Vagina (tissue), 2 donors: Measurements from ENCODE around the gene COQ5. TPM values are rescaled to one million over a fixed set of nuclear protein-coding genes. Genes with fewer than 3 reads are reported as not detected.

Source experiments
- DNase-seq, 2 donors: peaks; one replicate each; pipeline ENCODE4 v3.0.0-alpha.2; 2017; ENCODE audit errors: extremely low spot score in 2 of 2
- H3K27ac ChIP-seq: fragments of 200-600 bp; sonication (generic); one replicate; pipeline ENCODE4 v1.5.1; 2019
- H3K27me3 ChIP-seq: fragments of 200-600 bp; sonication (generic); one replicate; pipeline ENCODE4 v1.5.1; 2019
- H3K36me3 ChIP-seq, 2 donors: fragments of 200-600 bp; sonication (generic); one replicate each; pipeline ENCODE4 v1.5.1; 2017 to 2019
- H3K4me1 ChIP-seq: fragments of 200-600 bp; sonication (generic); one replicate; pipeline ENCODE4 v1.5.1; 2019
- H3K4me3 ChIP-seq, 2 donors: fragments of 200-600 bp; sonication (generic); 1 replicate in 1 of 2; 2 replicates in 1 of 2; pipeline ENCODE4 v1.5.1; 2016 to 2019
- H3K9me3 ChIP-seq: fragments of 200-600 bp; sonication (generic); one replicate; pipeline ENCODE4 v1.5.1; 2019
- POLR2A ChIP-seq, 2 donors: fragments of 450-650 bp; IDR thresholded peaks; one replicate each; pipeline ENCODE4 v1.6.1; 2017; ENCODE audit warnings: antibody characterized with exemption in 2 of 2, mild to moderate bottlenecking in 2 of 2, moderate library complexity in 2 of 2
- POLR2AphosphoS5 ChIP-seq, 2 donors: sonication (generic); formaldehyde crosslinking; IDR thresholded peaks; one replicate each; pipeline ENCODE4 v1.9.0; 2017; ENCODE audit warnings: antibody characterized with exemption in 2 of 2, mild to moderate bottlenecking in 2 of 2, low read depth in 1 of 2; ENCODE audit not compliant: insufficient read depth in 1 of 2
- intact Hi-C: fragments of 100-400 bp; cut with DNase I; formaldehyde crosslinking; loops from one replicate; pipeline ENCODE4 v1.15.1; 2023
- total RNA-seq: library from RNA; depleted of rRNA; stranded (reverse); fragments of >200 nt; gene quantifications from one replicate; pipeline ENCODE4 v1.2.3, GENCODE V29; 2016
- TF ChIP-seq, protein P1 (sequence below), 3 experiments: fragments of 450-650 bp in 2 of 3; fragments of 200-600 bp in 1 of 3; sonication (generic) in 1 of 3; IDR thresholded peaks; one replicate each; pipeline ENCODE4 v1.5.1; 2017 to 2019; ENCODE audit warnings: antibody characterized with exemption in 3 of 3, mild to moderate bottlenecking in 2 of 3, moderate library complexity in 2 of 3

The COQ5 gene
- total RNA-seq, 1 donor from 2014 or later, result 18.4 TPM

DNA sequence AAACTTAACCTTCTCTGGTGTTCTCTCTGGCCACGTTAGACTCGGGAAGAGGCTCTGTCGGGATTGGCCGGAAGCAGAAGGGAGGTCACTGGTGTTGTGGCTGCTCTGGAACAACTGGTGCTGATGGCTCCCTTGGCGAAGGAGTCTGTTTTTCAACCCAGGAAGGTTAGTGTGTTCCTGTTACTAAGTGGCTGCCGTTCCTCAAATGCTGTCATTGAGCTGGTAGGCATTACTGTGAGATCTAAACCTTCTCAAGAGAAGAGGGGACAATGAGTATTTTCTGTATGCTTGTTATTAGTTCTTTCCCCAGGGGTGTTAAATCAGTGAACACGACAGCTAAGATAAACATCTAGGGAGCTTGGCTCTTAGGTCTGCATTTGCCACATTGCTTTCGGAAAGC lies 33.9 kb upstream of the COQ5 start:
- no peak for DNase-seq
- no peaks in the 10 kb centered on the region for H3K27me3 ChIP-seq
- TF ChIP-seq POLR2A (IDR thresholded peaks at IDR 0.05), result no peak
- TF ChIP-seq, protein P1, sequence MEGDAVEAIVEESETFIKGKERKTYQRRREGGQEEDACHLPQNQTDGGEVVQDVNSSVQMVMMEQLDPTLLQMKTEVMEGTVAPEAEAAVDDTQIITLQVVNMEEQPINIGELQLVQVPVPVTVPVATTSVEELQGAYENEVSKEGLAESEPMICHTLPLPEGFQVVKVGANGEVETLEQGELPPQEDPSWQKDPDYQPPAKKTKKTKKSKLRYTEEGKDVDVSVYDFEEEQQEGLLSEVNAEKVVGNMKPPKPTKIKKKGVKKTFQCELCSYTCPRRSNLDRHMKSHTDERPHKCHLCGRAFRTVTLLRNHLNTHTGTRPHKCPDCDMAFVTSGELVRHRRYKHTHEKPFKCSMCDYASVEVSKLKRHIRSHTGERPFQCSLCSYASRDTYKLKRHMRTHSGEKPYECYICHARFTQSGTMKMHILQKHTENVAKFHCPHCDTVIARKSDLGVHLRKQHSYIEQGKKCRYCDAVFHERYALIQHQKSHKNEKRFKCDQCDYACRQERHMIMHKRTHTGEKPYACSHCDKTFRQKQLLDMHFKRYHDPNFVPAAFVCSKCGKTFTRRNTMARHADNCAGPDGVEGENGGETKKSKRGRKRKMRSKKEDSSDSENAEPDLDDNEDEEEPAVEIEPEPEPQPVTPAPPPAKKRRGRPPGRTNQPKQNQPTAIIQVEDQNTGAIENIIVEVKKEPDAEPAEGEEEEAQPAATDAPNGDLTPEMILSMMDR (IDR thresholded peaks at IDR 0.05), result no peak
- no peak for TF ChIP-seq POLR2AphosphoS5 (IDR thresholded peaks at IDR 0.05; ENCODE audit: insufficient read depth in 1 of 2, low read depth in 1 of 2)
- no peak overlapping the region for H3K4me3 ChIP-seq
- H3K9me3 ChIP-seq, result no peaks in the 10 kb centered on the region
- H3K4me1 ChIP-seq, result no peaks in the 10 kb centered on the region
- no peak overlapping the region for H3K27ac ChIP-seq
- H3K36me3 ChIP-seq, result peaks cover 9 to 85% of the 10 kb centered on the region in 2 donors
- intact Hi-C loops, result no loop called here

DNA sequence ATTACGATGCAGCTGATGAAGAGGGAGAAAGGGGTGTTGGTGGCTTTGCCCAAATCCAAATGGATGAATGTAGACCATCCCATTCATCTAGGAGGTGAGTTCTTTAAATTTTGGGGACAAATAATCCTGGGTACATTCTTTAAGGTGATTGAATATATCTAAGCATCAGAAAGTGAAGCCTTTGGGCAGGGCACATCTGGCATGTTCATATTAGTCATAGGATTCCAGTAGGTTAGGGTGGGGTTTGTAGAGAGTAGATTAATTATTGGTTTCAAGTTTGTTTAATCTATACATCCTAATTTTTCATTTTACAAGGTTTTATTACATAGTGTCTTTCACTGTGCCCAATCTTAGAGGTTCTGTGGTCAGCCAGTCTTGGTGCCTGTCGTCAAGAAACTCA lies 28.6 kb upstream of the COQ5 start:
- H3K27me3 ChIP-seq, result no peaks in the 10 kb centered on the region
- H3K9me3 ChIP-seq, result no peaks in the 10 kb centered on the region
- peaks cover 4 to 85% of the 10 kb centered on the region in 2 donors for H3K36me3 ChIP-seq
- TF ChIP-seq POLR2A (IDR thresholded peaks at IDR 0.05), result no peak
- TF ChIP-seq POLR2AphosphoS5 (IDR thresholded peaks at IDR 0.05; ENCODE audit: insufficient read depth in 1 of 2, low read depth in 1 of 2), result no peak
- TF ChIP-seq, protein P1 (IDR thresholded peaks at IDR 0.05), result no peak
- H3K4me3 ChIP-seq, result no peak overlapping the region
- H3K27ac ChIP-seq, result no peak overlapping the region
- DNase-seq, result no peak
- peaks cover 2% of the 10 kb centered on the region for H3K4me1 ChIP-seq
- intact Hi-C loops, result no loop called here

DNA sequence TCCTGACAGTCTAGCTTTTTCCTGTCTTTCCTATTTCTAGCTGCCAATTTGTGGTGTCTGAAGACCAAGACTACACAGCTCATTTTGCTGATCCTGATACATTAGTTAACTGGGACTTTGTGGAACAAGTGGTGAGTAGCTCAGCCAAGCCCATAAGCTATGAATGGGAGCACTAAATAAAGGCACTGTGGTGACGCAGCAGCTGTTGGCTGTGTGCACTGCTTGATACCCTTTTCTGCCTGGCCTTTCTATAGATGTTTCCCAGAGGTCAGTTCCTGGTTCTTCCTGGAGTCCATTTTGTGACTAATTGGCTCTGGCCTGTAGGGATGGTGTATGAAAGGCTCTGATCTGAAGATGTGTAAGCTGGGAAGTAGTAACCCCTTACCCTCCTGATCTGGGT lies 25.7 kb upstream of the COQ5 start:
- H3K4me3 ChIP-seq, result no peak overlapping the region
- DNase-seq, result no peak
- H3K27ac ChIP-seq, result no peak overlapping the region
- intact Hi-C loops, result no loop called here
- no peak for TF ChIP-seq POLR2A (IDR thresholded peaks at IDR 0.05)
- TF ChIP-seq, protein P1 (IDR thresholded peaks at IDR 0.05), result no peak
- no peak for TF ChIP-seq POLR2AphosphoS5 (IDR thresholded peaks at IDR 0.05; ENCODE audit: insufficient read depth in 1 of 2, low read depth in 1 of 2)
- no peaks in the 10 kb centered on the region for H3K27me3 ChIP-seq
- peaks cover 0 to 68% of the 10 kb centered on the region in 2 donors for H3K36me3 ChIP-seq
- H3K4me1 ChIP-seq, result peaks cover 25% of the 10 kb centered on the region
- no peaks in the 10 kb centered on the region for H3K9me3 ChIP-seq

DNA sequence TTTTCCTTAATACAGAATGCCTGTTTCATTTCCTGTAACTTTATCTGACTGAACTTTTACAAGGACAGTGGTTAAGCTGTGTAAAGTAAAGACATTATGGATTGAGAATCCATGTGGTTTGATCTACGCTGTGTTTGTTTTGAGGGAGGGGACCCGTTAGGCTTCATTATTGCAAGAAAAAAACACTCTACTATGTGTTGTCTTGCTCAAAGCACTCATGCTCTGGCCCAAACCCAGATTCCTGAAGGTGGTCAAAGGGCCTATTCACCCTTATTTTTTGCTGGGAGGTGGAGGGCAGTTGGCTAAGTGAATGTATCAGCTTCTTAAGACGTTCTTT lies 17.1 kb upstream of the COQ5 start:
- peaks cover 77% of the 10 kb centered on the region for H3K4me1 ChIP-seq

DNA sequence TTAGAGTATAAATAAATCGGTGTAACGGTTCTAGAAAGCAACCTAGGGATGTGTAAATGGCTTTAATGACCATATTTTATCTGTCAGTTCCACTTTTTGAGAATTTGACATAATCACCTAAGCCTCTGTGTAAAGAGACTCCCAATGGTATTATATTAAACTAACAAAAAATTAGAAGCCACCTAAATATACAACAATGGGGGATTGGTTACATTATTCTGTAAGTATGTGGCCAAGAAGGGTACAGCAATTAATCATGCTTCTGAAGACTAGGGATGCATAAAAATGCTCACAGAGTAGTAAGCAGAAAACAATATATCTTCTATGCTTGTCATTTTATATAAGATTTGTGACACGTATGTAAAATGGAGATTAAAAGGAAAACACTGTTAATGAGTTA lies 15.7 kb upstream of the COQ5 start:
- H3K27ac ChIP-seq, result no peak overlapping the region
- TF ChIP-seq POLR2AphosphoS5 (IDR thresholded peaks at IDR 0.05; ENCODE audit: insufficient read depth in 1 of 2, low read depth in 1 of 2), result no peak
- TF ChIP-seq, protein P1 (IDR thresholded peaks at IDR 0.05), result no peak
- TF ChIP-seq POLR2A (IDR thresholded peaks at IDR 0.05), result no peak
- H3K4me3 ChIP-seq, result no peak overlapping the region
- H3K36me3 ChIP-seq, result peaks cover 3 to 39% of the 10 kb centered on the region in 2 donors
- DNase-seq, result no peak
- peaks cover 77% of the 10 kb centered on the region for H3K4me1 ChIP-seq
- no peaks in the 10 kb centered on the region for H3K27me3 ChIP-seq
- intact Hi-C loops, result no loop called here
- H3K9me3 ChIP-seq, result no peaks in the 10 kb centered on the region

More for the DNA sequence above, 17.1 kb upstream of the COQ5 start:
- no peak overlapping the region for H3K27ac ChIP-seq
- peaks cover 3 to 39% of the 10 kb centered on the region in 2 donors for H3K36me3 ChIP-seq
- H3K9me3 ChIP-seq, result no peaks in the 10 kb centered on the region
- H3K4me3 ChIP-seq, result no peak overlapping the region
- no peak for TF ChIP-seq POLR2AphosphoS5 (IDR thresholded peaks at IDR 0.05; ENCODE audit: insufficient read depth in 1 of 2, low read depth in 1 of 2)
- no peak for TF ChIP-seq POLR2A (IDR thresholded peaks at IDR 0.05)
- TF ChIP-seq, protein P1 (IDR thresholded peaks at IDR 0.05), result no peak
- no peak for DNase-seq
- intact Hi-C loops, result no loop called here
- no peaks in the 10 kb centered on the region for H3K27me3 ChIP-seq
